Activated naive CD4-positive, alpha-beta T cell treated with anti-CD3 and anti-CD28 coated beads, Interleukin-2, amount 50 U/mL, for 72 hours (primary cell): ENCODE results near the gene PSEN1. TPM values are rescaled to one million over a fixed set of nuclear protein-coding genes. Genes with fewer than 3 reads are reported as not detected.

Experiments
- ATAC-seq, 2 donors: fragments of 150-1000 bp; cut with Tn5 transposase; 2 replicates each; pipeline ENCODE4 v1.10.0; 2021; ENCODE audit warnings: mild to moderate bottlenecking in 2 of 2, moderate library complexity in 2 of 2
- DNase-seq, 2 donors: peaks; one replicate each; pipeline ENCODE4 v3.0.0; 2021 to 2022; ENCODE audit warnings: low spot score in 2 of 2
- H3K27ac Mint-ChIP-seq, 2 donors: one replicate each; pipeline ENCODE4 v1.8.0; 2022; ENCODE audit warnings: mild to moderate bottlenecking in 2 of 2, mixed read lengths in 2 of 2
- H3K36me3 Mint-ChIP-seq, 2 donors: one replicate each; pipeline ENCODE4 v1.8.0; 2022; ENCODE audit warnings: mixed read lengths in 2 of 2
- H3K9me3 Mint-ChIP-seq, 2 donors: one replicate each; pipeline ENCODE4 v1.8.0; 2022; ENCODE audit warnings: mixed read lengths in 2 of 2
- total RNA-seq, 2 donors: library from RNA; stranded (reverse); gene quantifications; one replicate each; pipeline ENCODE4 v1.2.3, GENCODE V29; 2022

PSEN1 gene
- total RNA-seq, 2 donors from 2014 or later: 26.6 to 34.6 TPM

DNA sequence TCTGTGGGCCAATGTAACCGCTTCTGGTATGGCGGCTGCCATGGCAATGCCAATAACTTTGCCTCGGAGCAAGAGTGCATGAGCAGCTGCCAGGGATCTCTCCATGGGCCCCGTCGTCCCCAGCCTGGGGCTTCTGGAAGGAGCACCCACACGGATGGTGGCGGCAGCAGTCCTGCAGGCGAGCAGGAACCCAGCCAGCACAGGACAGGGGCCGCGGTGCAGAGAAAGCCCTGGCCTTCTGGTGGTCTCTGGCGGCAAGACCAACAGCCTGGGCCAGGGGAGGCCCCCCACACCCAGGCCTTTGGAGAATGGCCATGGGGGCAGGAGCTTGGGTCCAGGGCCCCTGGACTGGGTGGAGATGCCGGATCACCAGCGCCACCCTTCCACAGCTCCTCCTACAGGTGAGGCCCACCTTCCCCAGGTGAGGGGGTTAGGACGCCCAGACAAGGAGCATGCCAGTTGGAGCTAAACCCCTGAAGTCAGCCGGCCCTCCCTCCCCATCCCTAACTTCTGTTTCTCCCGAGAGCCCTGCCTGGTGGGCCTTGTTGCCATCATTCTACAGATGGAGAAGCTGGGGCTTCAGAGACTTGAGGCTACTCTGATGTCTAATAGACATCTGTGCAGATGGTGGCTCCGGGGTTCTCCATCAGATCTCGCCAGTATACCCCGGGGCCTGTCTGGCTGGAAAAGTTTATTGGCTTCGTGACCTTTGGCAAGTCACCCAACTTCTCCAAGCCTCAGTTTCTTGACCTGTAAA lies 126.3 kb downstream of the PSEN1 start:
- Mint-ChIP-seq H3K36me3 (no peaks in the 10 kb centered on the region), H3K27ac (no peak overlapping the region), H3K9me3 (no peaks in the 10 kb centered on the region)
- ATAC-seq: no peak
- DNase-seq: no peak

DNA sequence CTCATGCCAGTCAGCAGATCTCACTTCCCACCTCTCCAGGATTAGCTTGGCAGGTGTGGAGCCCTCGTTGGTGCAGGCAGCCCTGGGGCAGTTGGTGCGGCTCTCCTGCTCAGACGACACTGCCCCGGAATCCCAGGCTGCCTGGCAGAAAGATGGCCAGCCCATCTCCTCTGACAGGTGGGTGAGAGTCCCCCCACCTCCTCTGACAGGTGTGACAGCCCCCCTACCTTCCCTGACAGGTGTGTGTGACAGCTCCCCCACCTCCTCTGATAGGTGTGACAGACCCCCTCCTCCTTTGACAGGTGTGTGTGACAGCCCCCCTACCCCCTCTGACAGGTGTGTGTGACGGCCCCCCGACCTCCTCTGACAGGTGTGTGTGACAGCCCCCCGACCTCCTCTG lies 127.3 kb downstream of the PSEN1 start:
- Mint-ChIP-seq H3K9me3 (no peaks in the 10 kb centered on the region), H3K27ac (peak overlapping the region in 1 of 2 donors; percentile 40), H3K36me3 (no peaks in the 10 kb centered on the region)
- DNase-seq (no peak), ATAC-seq (no peak)

DNA sequence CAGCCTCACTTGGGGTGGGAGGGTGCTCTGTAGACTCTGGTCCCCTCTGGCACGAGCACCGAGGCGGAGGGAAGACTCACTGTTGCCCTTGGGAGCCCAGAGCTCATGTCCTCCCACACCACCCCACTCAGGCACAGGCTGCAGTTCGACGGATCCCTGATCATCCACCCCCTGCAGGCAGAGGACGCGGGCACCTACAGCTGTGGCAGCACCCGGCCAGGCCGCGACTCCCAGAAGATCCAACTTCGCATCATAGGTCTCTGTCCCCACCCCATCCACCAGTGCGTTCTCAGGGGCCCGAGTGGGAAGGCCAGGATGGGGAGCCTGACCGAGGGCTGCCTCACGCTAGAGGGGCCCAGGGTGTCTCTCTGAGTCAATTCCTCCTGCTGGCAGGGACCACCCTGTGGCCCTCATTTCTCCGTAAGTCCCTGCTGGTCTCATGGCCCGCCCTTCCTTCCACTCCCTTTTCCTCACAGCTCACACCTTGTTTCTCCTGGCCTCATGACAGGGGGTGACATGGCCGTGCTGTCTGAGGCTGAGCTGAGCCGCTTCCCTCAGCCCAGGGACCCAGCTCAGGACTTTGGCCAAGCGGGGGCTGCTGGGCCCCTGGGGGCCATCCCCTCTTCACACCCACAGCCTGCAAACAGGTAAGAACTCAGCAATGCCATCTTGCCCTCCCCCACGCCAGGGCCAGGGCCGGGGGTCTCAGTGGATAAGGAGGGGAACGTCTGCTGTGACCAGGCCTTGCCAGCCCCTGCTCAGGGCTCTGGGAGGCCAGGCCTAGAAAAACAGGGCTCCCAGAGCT lies 128.0 kb downstream of the PSEN1 start:
- H3K9me3 Mint-ChIP-seq: no peaks in the 10 kb centered on the region
- ATAC-seq: no peak

DNA sequence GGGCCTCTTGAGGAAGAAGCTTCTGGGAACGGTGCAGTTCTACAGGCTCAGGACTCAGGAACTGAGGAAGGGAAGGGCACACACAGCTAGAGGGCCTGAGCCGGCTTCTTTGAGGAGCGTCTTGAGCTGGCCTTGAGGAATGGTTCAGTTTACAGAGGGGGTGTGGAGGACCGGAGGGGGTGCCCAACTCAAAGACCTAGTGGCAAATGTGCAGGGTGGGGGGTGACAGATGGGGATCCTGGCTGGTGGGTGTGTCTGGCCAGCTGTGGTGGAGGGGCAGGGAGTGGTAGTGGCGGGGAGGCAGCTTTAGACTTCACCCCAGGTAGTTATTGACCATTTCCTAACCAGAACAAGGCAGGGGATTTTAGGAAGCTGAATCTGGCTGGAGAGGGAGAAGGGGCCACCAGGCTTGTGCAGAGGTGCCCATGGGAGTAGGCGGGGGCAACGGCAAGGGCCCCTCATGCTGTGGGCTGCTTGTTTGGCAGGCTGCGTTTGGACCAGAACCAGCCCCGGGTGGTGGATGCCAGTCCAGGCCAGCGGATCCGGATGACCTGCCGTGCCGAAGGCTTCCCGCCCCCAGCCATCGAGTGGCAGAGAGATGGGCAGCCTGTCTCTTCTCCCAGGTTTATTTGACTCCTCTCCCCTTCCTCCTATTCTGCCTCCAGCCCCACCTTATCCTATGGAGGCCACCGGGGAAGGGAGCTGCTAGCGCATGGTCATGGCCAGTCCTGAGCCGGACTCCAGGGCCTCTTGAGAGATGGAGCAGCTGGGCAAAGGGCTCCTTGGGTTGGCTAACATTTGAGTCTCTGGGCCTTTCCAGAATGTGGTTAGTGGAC lies 128.8 kb downstream of the PSEN1 start:
- DNase-seq (no peak), ATAC-seq (no peak)
- Mint-ChIP-seq H3K36me3 (no peaks in the 10 kb centered on the region), H3K27ac (no peak overlapping the region), H3K9me3 (no peaks in the 10 kb centered on the region)

More for the DNA sequence above, 128.0 kb downstream of the PSEN1 start:
- no peak for DNase-seq
- no peaks in the 10 kb centered on the region for H3K36me3 Mint-ChIP-seq
- H3K27ac Mint-ChIP-seq: peak overlapping the region in 1 of 2 donors; percentile 40

GRCh38 chr14:73265721-73266046 lies 129.4 kb downstream of the PSEN1 start:
- H3K36me3 Mint-ChIP-seq: peaks cover 0 to 6% of the 10 kb centered on the region in 2 donors
- ATAC-seq (no peak), DNase-seq (no peak)
- H3K9me3 Mint-ChIP-seq: no peaks in the 10 kb centered on the region
- H3K27ac Mint-ChIP-seq: no peak overlapping the region

DNA sequence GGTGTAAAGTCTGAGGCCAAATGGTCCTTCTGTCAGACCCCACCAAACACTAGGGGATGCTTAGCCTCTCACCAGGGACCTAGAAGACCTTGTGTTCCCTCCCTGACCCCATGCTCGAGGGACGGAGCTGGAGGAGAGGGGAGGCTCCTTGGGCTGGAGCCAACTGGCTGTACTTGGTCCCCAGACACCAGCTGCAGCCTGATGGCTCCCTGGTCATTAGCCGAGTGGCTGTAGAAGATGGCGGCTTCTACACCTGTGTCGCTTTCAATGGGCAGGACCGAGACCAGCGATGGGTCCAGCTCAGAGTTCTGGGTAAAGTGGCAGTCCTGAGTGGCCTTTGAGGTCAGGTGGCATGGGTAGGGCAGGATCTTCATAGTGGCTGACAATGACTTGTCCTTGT lies 130.0 kb downstream of the PSEN1 start:
- DNase-seq (no peak), ATAC-seq (no peak)
- Mint-ChIP-seq H3K9me3 (no peaks in the 10 kb centered on the region), H3K36me3 (peaks cover 0 to 7% of the 10 kb centered on the region in 2 donors), H3K27ac (no peak overlapping the region)

DNA sequence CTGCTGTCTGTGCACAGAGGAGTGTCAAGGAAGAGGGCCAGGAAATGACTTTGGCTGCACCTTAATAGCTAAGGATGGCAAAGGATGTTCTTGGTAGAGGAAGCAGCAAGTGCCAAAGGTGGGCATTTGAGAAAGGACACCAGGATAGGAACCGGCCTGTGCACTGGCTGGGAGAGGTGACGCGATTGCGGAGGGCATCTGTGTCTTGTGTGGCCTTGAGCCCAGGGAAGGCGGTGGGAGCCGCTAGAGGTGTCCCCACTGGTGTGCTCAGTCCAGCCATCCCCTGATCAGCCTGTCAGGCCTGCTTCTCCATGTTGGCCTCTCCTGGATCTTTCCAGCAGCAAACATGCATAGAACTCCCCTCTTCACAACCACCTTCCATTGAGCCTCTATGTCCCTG lies 131.2 kb downstream of the PSEN1 start:
- no peaks in the 10 kb centered on the region for H3K9me3 Mint-ChIP-seq
- H3K36me3 Mint-ChIP-seq: peaks cover 0 to 7% of the 10 kb centered on the region in 2 donors
- H3K27ac Mint-ChIP-seq: no peak overlapping the region
- ATAC-seq (no peak), DNase-seq (no peak)

DNA sequence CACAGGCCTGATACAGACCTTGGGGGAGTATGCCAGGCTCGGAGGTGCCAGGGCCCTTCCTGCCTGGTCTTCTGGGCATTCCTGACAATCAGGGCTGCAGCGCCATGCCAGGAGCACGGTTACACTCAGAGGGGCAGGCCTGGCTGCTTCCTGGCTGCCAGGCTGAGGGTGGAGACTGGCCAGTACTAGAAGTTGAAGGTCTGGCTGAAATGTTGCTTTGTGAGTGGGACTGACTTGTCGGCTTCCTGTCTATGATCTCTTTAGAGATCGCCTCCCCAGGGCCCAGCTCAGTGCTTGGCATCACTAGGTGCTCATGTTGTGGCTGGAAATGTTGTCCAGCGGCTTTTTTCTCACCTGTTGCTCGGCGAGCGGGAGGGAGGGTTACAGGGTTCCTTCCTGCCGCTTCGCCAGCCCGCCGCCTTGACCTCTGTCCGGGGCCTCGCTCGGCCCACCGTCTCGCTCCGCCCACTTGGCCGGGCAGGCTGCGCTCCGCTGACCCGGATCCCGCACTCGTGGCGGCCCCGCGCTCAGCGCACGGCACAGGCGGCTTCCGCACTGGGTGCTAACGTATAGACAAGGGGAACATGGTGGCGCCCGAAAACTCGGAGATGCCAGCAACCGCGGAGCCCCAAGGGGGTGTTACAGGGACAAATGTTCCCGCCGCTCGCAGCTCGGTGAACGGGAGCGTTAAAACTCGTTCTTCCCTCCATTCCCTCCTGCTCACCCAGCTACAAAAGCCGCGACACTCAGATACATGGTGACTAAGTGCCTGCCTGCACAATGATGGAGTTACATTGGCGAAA lies 133.6 kb downstream of the PSEN1 start:
- Mint-ChIP-seq H3K9me3 (no peaks in the 10 kb centered on the region), H3K36me3 (peaks cover 0 to 7% of the 10 kb centered on the region in 2 donors), H3K27ac (no peak overlapping the region)
- ATAC-seq: peak; percentile 45 to 59
- no peak for DNase-seq

DNA sequence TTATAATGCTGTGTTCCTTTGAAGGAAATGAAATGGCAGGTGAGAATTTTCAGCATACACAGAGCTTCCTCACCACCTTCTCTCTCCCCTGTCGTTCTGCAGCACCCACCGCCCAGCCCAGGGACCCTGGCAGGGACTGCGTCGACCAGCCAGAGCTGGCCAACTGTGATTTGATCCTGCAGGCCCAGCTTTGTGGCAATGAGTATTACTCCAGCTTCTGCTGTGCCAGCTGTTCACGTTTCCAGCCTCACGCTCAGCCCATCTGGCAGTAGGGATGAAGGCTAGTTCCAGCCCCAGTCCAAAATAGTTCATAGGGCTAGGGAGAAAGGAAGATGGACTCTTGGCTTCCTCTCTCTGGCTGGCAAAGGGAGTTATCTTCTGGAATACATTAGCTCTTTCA lies 136.1 kb downstream of the PSEN1 start:
- no peaks in the 10 kb centered on the region for H3K9me3 Mint-ChIP-seq
- no peak overlapping the region for H3K27ac Mint-ChIP-seq
- DNase-seq (no peak), ATAC-seq (no peak)
- H3K36me3 Mint-ChIP-seq: peaks cover 7% of the 10 kb centered on the region in 2 donors

Other genes with a start within 250 kb of the PSEN1 start
- gene DPF3, start 242.4 kb upstream of the PSEN1 start, total RNA-seq: under 1 TPM in 1 of 2 donors, not detected in 1; 0.29 TPM
- gene DCAF4, start 210.0 kb upstream of the PSEN1 start, total RNA-seq: 10 to 100 TPM; 17.7 to 20.5 TPM
- gene ZFYVE1, start 109.4 kb upstream of the PSEN1 start, total RNA-seq: 10 to 100 TPM; 13.9 to 23.1 TPM
- 100 to 1,000 TPM in 1 of 2 donors, 10 to 100 TPM in 1; 86.4 to 100 TPM for gene RBM25, start 78.0 kb upstream of the PSEN1 start, total RNA-seq
- 1 to 10 TPM in 1 of 2 donors, under 1 TPM in 1; 0.91 to 1.4 TPM for gene PAPLN, start 101.0 kb downstream of the PSEN1 start, total RNA-seq